Gastrocnemius medialis (tissue), 4 donors: Measurements from ENCODE around the gene TLR4. TPM values are rescaled to one million over a fixed set of nuclear protein-coding genes. Genes with fewer than 3 reads are reported as not detected.

Experiments used
- ATAC-seq, 2 donors: fragments of 150-250 bp; one replicate each; pipeline ENCODE4 v1.9.1; 2016
- DNase-seq, 2 donors: peaks; one replicate each; pipeline ENCODE4 v3.0.0-alpha.2; 2019
- H3K27ac ChIP-seq, 4 donors: fragments of 200-600 bp; sonication (generic); 1 replicate in 1 of 4; 2 replicates in 3 of 4; pipeline ENCODE4 v1.5.1; 2016 to 2018; ENCODE audit warnings: mild to moderate bottlenecking in 2 of 4, moderate library complexity in 1 of 4
- H3K27me3 ChIP-seq, 3 donors: fragments of 200-600 bp; sonication (generic) in 2 of 3; 1 replicate in 1 of 3; 2 replicates in 2 of 3; pipeline versions ENCODE4 v1.5.1 to v1.6.0; 2016 to 2019; ENCODE audit warnings: mild to moderate bottlenecking in 1 of 3, moderate library complexity in 1 of 3
- H3K36me3 ChIP-seq, 2 donors: fragments of 200-600 bp; sonication (generic) in 1 of 2; one replicate each; pipeline ENCODE4 v1.5.1; 2017 to 2018
- H3K4me1 ChIP-seq, 2 donors: fragments of 200-600 bp; sonication (generic) in 1 of 2; one replicate each; pipeline ENCODE4 v1.5.1; 2016 to 2017; ENCODE audit warnings: mild to moderate bottlenecking in 2 of 2
- H3K4me3 ChIP-seq, 4 donors: fragments of 200-600 bp; sonication (generic) in 3 of 4; 1 replicate in 1 of 4; 2 replicates in 3 of 4; pipeline ENCODE4 v1.5.1; 2016 to 2019; ENCODE audit warnings: mild to moderate bottlenecking in 2 of 4
- H3K9me3 ChIP-seq, 3 donors: fragments of 200-600 bp; sonication (generic) in 2 of 3; 1 replicate in 1 of 3; 2 replicates in 2 of 3; pipeline ENCODE4 v1.5.1; 2016 to 2019
- CTCF ChIP-seq, 5 experiments: fragments of 450-650 bp in 3 of 5; fragments of 200-600 bp in 2 of 5; sonication (generic) in 2 of 5; IDR thresholded peaks in 4 of 5; conservative IDR thresholded peaks in 1 of 5; 1 replicate in 4 of 5; 2 replicates in 1 of 5; pipeline ENCODE4 v1.5.1; 2016 to 2019; ENCODE audit warnings: antibody characterized with exemption in 5 of 5, mild to moderate bottlenecking in 3 of 5, moderate library complexity in 3 of 5
- POLR2A ChIP-seq, 2 donors: fragments of 450-650 bp; IDR thresholded peaks; one replicate each; pipeline ENCODE4 v1.6.1; 2017; ENCODE audit warnings: antibody characterized with exemption in 2 of 2, mild to moderate bottlenecking in 2 of 2, moderate library complexity in 2 of 2
- in situ Hi-C, 4 donors: fragments of 200-750 bp; cut with MboI; loops; one replicate each; pipeline versions ENCODE4 v1.15.0 to v1.8.0; 2017; ENCODE audit warnings: low sequenced_read_pairs in 4 of 4
- intact Hi-C: fragments of 100-400 bp; cut with DNase I; formaldehyde crosslinking; loops from one replicate; pipeline ENCODE4 v1.15.1; 2023; ENCODE audit warnings: low total_unique reads
- total RNA-seq, 4 donors: library from RNA; depleted of rRNA; stranded (reverse); fragments of >200 nt; gene quantifications; one replicate each; pipeline versions ENCODE4 v1.1.0 to v1.2.3, GENCODE V29; 2016

Gene TLR4
- total RNA-seq, 4 donors from 2014 or later: 7.5 to 10.3 (median 8.3) TPM

DNA sequence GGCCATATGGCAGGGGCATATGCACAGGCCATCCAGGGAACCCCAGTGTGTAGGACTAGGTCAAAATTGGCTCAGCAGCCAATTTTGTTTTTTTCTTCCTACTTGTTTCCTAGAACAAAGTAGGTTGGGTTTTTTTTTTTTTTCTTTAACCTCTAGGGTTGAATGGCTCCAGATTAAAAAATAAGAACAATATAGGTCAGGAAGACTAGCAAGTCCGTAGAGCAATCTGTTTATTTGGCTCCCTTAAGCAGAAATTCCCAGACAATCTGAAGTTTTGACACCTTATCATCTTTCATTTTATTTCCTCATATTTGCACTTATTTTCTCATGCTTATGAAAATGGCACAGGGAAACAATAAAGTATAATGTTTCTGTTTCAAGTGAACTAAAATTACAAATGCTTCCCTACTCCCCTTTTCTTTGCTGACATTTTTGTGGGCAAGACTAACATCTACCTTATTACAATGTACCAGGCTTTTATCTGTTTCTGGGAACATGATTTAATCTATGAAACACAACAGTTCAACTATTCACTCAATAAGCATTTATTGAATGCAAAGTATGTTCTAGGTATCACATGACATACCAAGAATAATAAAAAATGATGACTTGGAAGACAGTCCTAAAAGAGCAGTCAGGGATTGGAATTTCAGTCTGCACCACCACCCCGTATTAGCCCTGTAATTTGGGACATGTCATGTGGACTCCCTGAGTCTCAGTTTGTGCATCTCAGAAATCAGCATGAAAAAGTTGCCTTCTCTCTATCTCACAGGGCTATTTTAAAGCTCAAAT is 30.5 kb downstream of the TLR4 start:
- DNase-seq: no peak
- Histone ChIP-seq H3K27ac (no peak overlapping the region), H3K27me3 (no peaks in the 10 kb centered on the region), H3K4me1 (peaks cover 10 to 18% of the 10 kb centered on the region in 2 donors), H3K9me3 (no peaks in the 10 kb centered on the region), H3K4me3 (no peak overlapping the region), H3K36me3 (no peaks in the 10 kb centered on the region)
- in situ Hi-C loops: no loop called here
- no peak for ATAC-seq
- intact Hi-C loops: no loop called here
- TF ChIP-seq POLR2A (IDR thresholded peaks at IDR 0.05) (no peak), CTCF (IDR thresholded peaks at IDR 0.05 in 4 of 5, conservative IDR thresholded peaks at IDR 0.05 in 1 of 5) (no peak)

- ATAC-seq (peak; percentile 90 to 94), DNase-seq (peak; percentile 30 to 66)
- Histone ChIP-seq H3K9me3 (no peaks in the 10 kb centered on the region), H3K27me3 (no peaks in the 10 kb centered on the region), H3K4me3 (no peak overlapping the region), H3K27ac (peak overlapping the region in 1 of 4 donors; percentile 61), H3K36me3 (no peaks in the 10 kb centered on the region), H3K4me1 (peaks cover 10 to 18% of the 10 kb centered on the region in 2 donors)
- intact Hi-C loops: no loop called here
- in situ Hi-C loops: no loop called here
- no peak for TF ChIP-seq CTCF (IDR thresholded peaks at IDR 0.05 in 4 of 5, conservative IDR thresholded peaks at IDR 0.05 in 1 of 5)
- TF ChIP-seq POLR2A (IDR thresholded peaks at IDR 0.05): no peak
Measured at GRCh38 chr9:117737721-117738226, 33.6 kb downstream of the TLR4 start.

GRCh38 chr9:117739206-117739605 is 35.0 kb downstream of the TLR4 start:
- ATAC-seq (no peak), DNase-seq (no peak)
- intact Hi-C loops (no loop called here), in situ Hi-C loops (no loop called here)
- H3K27ac ChIP-seq: no peak overlapping the region
- TF ChIP-seq CTCF (IDR thresholded peaks at IDR 0.05 in 4 of 5, conservative IDR thresholded peaks at IDR 0.05 in 1 of 5) (no peak), POLR2A (IDR thresholded peaks at IDR 0.05) (no peak)
- no peak overlapping the region for H3K4me3 ChIP-seq
- no peaks in the 10 kb centered on the region for H3K27me3 ChIP-seq
- peaks cover 10% of the 10 kb centered on the region in 2 donors for H3K4me1 ChIP-seq
- no peaks in the 10 kb centered on the region for H3K9me3 ChIP-seq
- H3K36me3 ChIP-seq: no peaks in the 10 kb centered on the region

DNA sequence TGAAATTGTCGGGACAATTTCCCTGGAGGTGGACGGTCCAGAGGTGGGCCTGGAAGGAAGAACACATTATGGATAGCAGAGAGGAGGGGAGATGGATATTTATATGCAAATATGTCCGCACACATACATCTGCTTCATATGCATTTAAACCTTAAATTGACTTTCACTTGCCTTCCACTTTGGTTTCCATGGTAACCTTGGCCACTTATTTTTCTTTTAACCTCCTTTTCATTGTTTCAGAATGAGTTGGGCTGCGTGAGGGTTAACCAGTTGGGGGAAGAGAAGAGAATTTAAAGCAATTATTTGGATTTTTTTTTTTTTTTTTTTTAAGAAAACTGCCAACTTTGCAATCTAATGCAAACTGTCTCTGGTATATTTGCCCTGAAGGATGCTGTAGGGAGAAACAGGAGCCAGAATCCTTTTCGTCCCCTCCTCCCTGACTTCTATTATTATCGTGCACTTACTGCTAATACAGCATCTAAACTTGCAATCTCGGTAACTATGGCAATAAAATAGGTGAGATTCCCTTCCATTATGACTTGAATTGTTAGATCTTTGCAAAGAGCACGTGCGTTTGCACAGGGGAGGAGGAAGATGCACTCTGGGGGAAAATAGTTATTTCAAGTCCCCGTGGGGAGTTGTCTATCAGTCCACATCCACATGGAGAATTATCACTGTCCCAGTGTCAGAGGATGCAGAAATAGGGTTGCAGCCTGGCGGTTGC is 35.6 kb downstream of the TLR4 start:
- intact Hi-C loops: no loop called here
- H3K27me3 ChIP-seq: no peaks in the 10 kb centered on the region

More for the DNA sequence above, 35.6 kb downstream of the TLR4 start:
- Histone ChIP-seq H3K36me3 (no peaks in the 10 kb centered on the region), H3K27ac (no peak overlapping the region), H3K4me3 (no peak overlapping the region), H3K9me3 (no peaks in the 10 kb centered on the region), H3K4me1 (peaks cover 10% of the 10 kb centered on the region in 2 donors)
- DNase-seq: no peak
- no peak for TF ChIP-seq CTCF (IDR thresholded peaks at IDR 0.05 in 4 of 5, conservative IDR thresholded peaks at IDR 0.05 in 1 of 5)
- no peak for TF ChIP-seq POLR2A (IDR thresholded peaks at IDR 0.05)
- in situ Hi-C loops: no loop called here
- ATAC-seq: no peak
